Lower leg skin (tissue), 4 donors: Measurements from ENCODE around the gene OBI1. TPM values are rescaled to one million over a fixed set of nuclear protein-coding genes. Genes with fewer than 3 reads are reported as not detected.

ENCODE experiments used
- DNase-seq, 2 donors: peaks; one replicate each; pipeline ENCODE4 v3.0.0-alpha.2; 2019; ENCODE audit warnings: low spot score in 2 of 2
- H3K4me3 ChIP-seq: fragments of 200-600 bp; sonication (generic); 2 replicates; pipeline ENCODE4 v1.5.1; 2017; ENCODE audit warnings: mild to moderate bottlenecking, low read depth; ENCODE audit not compliant: poor library complexity, severe bottlenecking
- CTCF ChIP-seq, 3 donors: fragments of 450-650 bp; IDR thresholded peaks; one replicate each; pipeline ENCODE4 v1.5.1; 2016; ENCODE audit warnings: antibody characterized with exemption in 3 of 3, mild to moderate bottlenecking in 3 of 3, moderate library complexity in 2 of 3
- POLR2A ChIP-seq, 2 donors: fragments of 450-650 bp; IDR thresholded peaks; one replicate each; pipeline ENCODE4 v1.6.1; 2016 to 2017; ENCODE audit warnings: antibody characterized with exemption in 2 of 2, mild to moderate bottlenecking in 1 of 2, moderate library complexity in 1 of 2
- WGBS, 2 donors: methylation state at CpG; one replicate each; pipeline ENCODE4 v1.1.5; 2018; 5-methylcytosine and 5-hydroxymethylcytosine counted together
- intact Hi-C: fragments of 100-400 bp; cut with DNase I; formaldehyde crosslinking; loops from one replicate; pipeline ENCODE4 v1.15.0; 2023; ENCODE audit warnings: low total_unique reads
- total RNA-seq, 4 donors: library from RNA; depleted of rRNA; stranded (reverse); fragments of >200 nt; gene quantifications; one replicate each; pipeline ENCODE4 v1.1.0, GENCODE V29; 2016

The OBI1 gene
- total RNA-seq, 4 donors from 2014 or later = 6.1 to 10.7 (median 8.7) TPM

- WGBS, 2 donors = 9 to 10% methylated on average over 35 to 50 of the region's 65 CpGs
- no peak overlapping the region for H3K4me3 ChIP-seq
- intact Hi-C loops = no loop called here
- DNase-seq = no peak
- TF ChIP-seq CTCF (IDR thresholded peaks at IDR 0.05) (no peak), POLR2A (IDR thresholded peaks at IDR 0.05) (no peak)
Measured at GRCh38 chr13:78595495-78596398, 63.2 kb downstream of the OBI1 start.

- intact Hi-C loops = no loop called here
- no peak for DNase-seq
- no peak overlapping the region for H3K4me3 ChIP-seq
- no peak for TF ChIP-seq CTCF (IDR thresholded peaks at IDR 0.05)
- TF ChIP-seq POLR2A (IDR thresholded peaks at IDR 0.05) = no peak
- 11 to 14% methylated on average over 8 of the region's 8 CpGs for WGBS, 2 donors
Measured at GRCh38 chr13:78594456-78594975, 64.4 kb downstream of the OBI1 start.

- DNase-seq = no peak
- H3K4me3 ChIP-seq = no peak overlapping the region
- TF ChIP-seq POLR2A (IDR thresholded peaks at IDR 0.05) (no peak), CTCF (IDR thresholded peaks at IDR 0.05) (no peak)
- intact Hi-C loops = no loop called here
- whole genome bisulfite sequencing, 2 donors = 5 to 8% methylated on average over 29 of the region's 29 CpGs
Measured at GRCh38 chr13:78593652-78594455, 65.1 kb downstream of the OBI1 start.

- H3K4me3 ChIP-seq = no peak overlapping the region
- 18 to 19% methylated on average over 13 of the region's 13 CpGs for WGBS, 2 donors
- intact Hi-C loops = no loop called here
- DNase-seq = no peak
- TF ChIP-seq POLR2A (IDR thresholded peaks at IDR 0.05) (no peak), CTCF (IDR thresholded peaks at IDR 0.05) (no peak)
Measured at GRCh38 chr13:78593129-78593528, 65.8 kb downstream of the OBI1 start.

- H3K4me3 ChIP-seq = no peak overlapping the region
- intact Hi-C loops = no loop called here
- no peak for DNase-seq
- WGBS, 2 donors = 11 to 16% methylated on average over 6 of the region's 6 CpGs
- no peak for TF ChIP-seq CTCF (IDR thresholded peaks at IDR 0.05)
- no peak for TF ChIP-seq POLR2A (IDR thresholded peaks at IDR 0.05)
Measured at GRCh38 chr13:78592584-78592983, 66.4 kb downstream of the OBI1 start.
